Spleen (tissue), 7 donors: ENCODE data around the gene TRIP4.
"Not testable (repeated sequence)": the region's sequence is repeated elsewhere in the genome, so short reads cannot be mapped to it uniquely, and the experiment has no call there.

ENCODE experiments used
- CTCF ChIP-seq, 11 experiments: fragments of 200-600 bp in 7 of 11; fragments of 450-650 bp in 4 of 11; sonication (generic) in 4 of 11; IDR thresholded peaks in 8 of 11; conservative IDR thresholded peaks in 3 of 11; 1 replicate in 7 of 11; 2 replicates in 4 of 11; pipeline versions ENCODE4 v1.4.0 to v1.8.0; 2016 to 2021; ENCODE audit warnings: antibody characterized with exemption in 11 of 11, inconsistent platforms in 4 of 11, mild to moderate bottlenecking in 1 of 11
- POLR2A ChIP-seq, 3 donors: fragments of 450-650 bp; IDR thresholded peaks; one replicate each; pipeline ENCODE4 v1.5.1; 2017; ENCODE audit warnings: antibody characterized with exemption in 3 of 3, mild to moderate bottlenecking in 1 of 3
- donor health status: DM: no; HTN: no; CAD: no; lungs with moderate emphysema.
- donor health status: DM: no; HTN: no; CAD: no.
- donor health status: DM: no; HTN: no; CAD: no.

GRCh38 chr15:64346242-64346641 lies 41.4 kb upstream of the TRIP4 start:
- not testable (repeated sequence) for TF ChIP-seq CTCF (IDR thresholded peaks at IDR 0.05 in 8 of 11, conservative IDR thresholded peaks at IDR 0.05 in 3 of 11); POLR2A (IDR thresholded peaks at IDR 0.05)
